Left forelimb (tissue), 1 donor: Measurements from ENCODE around the gene COG3.
"Not testable (repeated sequence)": the region's sequence is repeated elsewhere in the genome, so short reads cannot be mapped to it uniquely, and the experiment has no call there.

Source experiments
- DNase-seq: peaks from one replicate; pipeline ENCODE4 v3.0.0-alpha.2; 2018; ENCODE audit warnings: low spot score

The COG3 gene

GRCh38 chr13:45464687-45465453, at the start of gene COG3:
Gene COG3 (plus strand): TSS chr13:45464939. CDS start chr13:45465037, 98 bp downstream.
- DNase-seq: peak; percentile 95

- DNase-seq: no peak
Measured at GRCh38 chr13:45415112-45415511, 49.6 kb upstream of the COG3 start.

- no peak for DNase-seq
Measured at GRCh38 chr13:45416516-45417128, 48.1 kb upstream of the COG3 start.

GRCh38 chr13:45417790-45418534, 46.8 kb upstream of the COG3 start, which contains the start of gene SLC25A30:
Gene SLC25A30 (minus strand): TSS chr13:45418373. CDS start chr13:45411425, 6,948 bp downstream.
- peak; percentile 91 for DNase-seq

GRCh38 chr13:45419389-45419788, 45.4 kb upstream of the COG3 start:
- not testable (repeated sequence) for DNase-seq

- no peak for DNase-seq
Measured at GRCh38 chr13:45419945-45420344, 44.8 kb upstream of the COG3 start.

GRCh38 chr13:45422731-45423292, 41.9 kb upstream of the COG3 start:
- no peak for DNase-seq

GRCh38 chr13:45426056-45426841, 38.5 kb upstream of the COG3 start:
- not testable (repeated sequence) for DNase-seq

- no peak for DNase-seq
Measured at GRCh38 chr13:45432737-45433380, 31.9 kb upstream of the COG3 start.

GRCh38 chr13:45433381-45433790, 31.4 kb upstream of the COG3 start:
- DNase-seq: no peak

- no peak for DNase-seq
Measured at GRCh38 chr13:45434556-45435371, 30.0 kb upstream of the COG3 start.

GRCh38 chr13:45436332-45436731, 28.4 kb upstream of the COG3 start:
- no peak for DNase-seq

GRCh38 chr13:45436953-45437352, 27.8 kb upstream of the COG3 start:
- DNase-seq: no peak

- DNase-seq: no peak
Measured at GRCh38 chr13:45437947-45438346, 26.8 kb upstream of the COG3 start.

- DNase-seq: no peak
Measured at GRCh38 chr13:45439008-45439407, 25.7 kb upstream of the COG3 start.

GRCh38 chr13:45439781-45440462, 24.8 kb upstream of the COG3 start:
- DNase-seq: no peak

GRCh38 chr13:45441633-45442032, 23.1 kb upstream of the COG3 start:
- no peak for DNase-seq

GRCh38 chr13:45445053-45445452, 19.7 kb upstream of the COG3 start:
- DNase-seq: no peak

- DNase-seq: no peak
Measured at GRCh38 chr13:45446181-45446580, 18.6 kb upstream of the COG3 start.
